NB4 (cell line): ENCODE results near the gene RPL12.

Experiments
- MAX ChIP-seq: IDR thresholded peaks from 2 replicates; pipeline ENCODE4 v1.6.1; 2011; ENCODE audit warnings: low read depth, low read length
- MYC ChIP-seq: IDR thresholded peaks from 2 replicates; pipeline ENCODE4 v1.6.1; 2011; ENCODE audit warnings: low read depth, low read length
- POLR2A ChIP-seq: IDR thresholded peaks from 2 replicates; pipeline ENCODE4 v1.6.1; 2011; ENCODE audit warnings: mild to moderate bottlenecking; ENCODE audit not compliant: insufficient read length; ENCODE audit errors: extremely low read depth
- TF ChIP-seq, protein P1 (sequence below): IDR thresholded peaks from one replicate; pipeline ENCODE4 v1.5.1; 2012; ENCODE audit warnings: low read depth, low read length

GRCh38 chr9:127448112-127448805 lies 2.9 kb downstream of the RPL12 start:
- TF ChIP-seq, protein P1, sequence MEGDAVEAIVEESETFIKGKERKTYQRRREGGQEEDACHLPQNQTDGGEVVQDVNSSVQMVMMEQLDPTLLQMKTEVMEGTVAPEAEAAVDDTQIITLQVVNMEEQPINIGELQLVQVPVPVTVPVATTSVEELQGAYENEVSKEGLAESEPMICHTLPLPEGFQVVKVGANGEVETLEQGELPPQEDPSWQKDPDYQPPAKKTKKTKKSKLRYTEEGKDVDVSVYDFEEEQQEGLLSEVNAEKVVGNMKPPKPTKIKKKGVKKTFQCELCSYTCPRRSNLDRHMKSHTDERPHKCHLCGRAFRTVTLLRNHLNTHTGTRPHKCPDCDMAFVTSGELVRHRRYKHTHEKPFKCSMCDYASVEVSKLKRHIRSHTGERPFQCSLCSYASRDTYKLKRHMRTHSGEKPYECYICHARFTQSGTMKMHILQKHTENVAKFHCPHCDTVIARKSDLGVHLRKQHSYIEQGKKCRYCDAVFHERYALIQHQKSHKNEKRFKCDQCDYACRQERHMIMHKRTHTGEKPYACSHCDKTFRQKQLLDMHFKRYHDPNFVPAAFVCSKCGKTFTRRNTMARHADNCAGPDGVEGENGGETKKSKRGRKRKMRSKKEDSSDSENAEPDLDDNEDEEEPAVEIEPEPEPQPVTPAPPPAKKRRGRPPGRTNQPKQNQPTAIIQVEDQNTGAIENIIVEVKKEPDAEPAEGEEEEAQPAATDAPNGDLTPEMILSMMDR = no peak
- TF ChIP-seq POLR2A (no peak), MAX (no peak), MYC (no peak)
